HG02763 (cell line): Measurements from ENCODE around the gene MRPL24.

Source experiments
- ATAC-seq: cut with Tn5 transposase; IDR thresholded peaks from one replicate; pipeline ENCODE4 v1.9.1; 2021; ENCODE audit warnings: mild to moderate bottlenecking, moderate library complexity; ENCODE audit not compliant: unreplicated experiment

MRPL24 gene

GRCh38 chr1:156711011-156711817, 29.7 kb downstream of the MRPL24 start:
- no peak for ATAC-seq

- ATAC-seq, result no peak
Measured at GRCh38 chr1:156709757-156710489, 31.0 kb downstream of the MRPL24 start.

DNA sequence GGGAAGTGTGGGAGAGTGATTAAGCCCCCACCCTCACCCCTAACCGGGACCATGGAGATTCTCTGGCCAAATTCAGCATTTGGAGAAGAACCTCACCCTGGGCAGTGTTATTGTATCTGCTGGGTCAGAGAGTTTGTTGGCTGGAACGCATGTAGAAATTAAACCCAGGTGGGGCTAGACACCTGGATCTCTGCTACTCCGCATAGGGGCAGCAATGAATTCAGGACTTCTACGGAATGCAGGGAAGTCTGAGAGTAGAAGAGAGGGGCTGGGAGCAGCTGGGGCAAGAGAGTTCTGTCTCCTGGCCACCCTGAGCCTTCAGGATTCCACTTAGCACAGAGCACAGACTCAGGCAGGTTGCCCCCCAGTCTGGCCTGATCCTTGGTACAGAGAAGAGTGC, 31.9 kb downstream of the MRPL24 start:
- no peak for ATAC-seq

- ATAC-seq, result no peak
Measured at GRCh38 chr1:156708218-156708661, 32.6 kb downstream of the MRPL24 start.

DNA sequence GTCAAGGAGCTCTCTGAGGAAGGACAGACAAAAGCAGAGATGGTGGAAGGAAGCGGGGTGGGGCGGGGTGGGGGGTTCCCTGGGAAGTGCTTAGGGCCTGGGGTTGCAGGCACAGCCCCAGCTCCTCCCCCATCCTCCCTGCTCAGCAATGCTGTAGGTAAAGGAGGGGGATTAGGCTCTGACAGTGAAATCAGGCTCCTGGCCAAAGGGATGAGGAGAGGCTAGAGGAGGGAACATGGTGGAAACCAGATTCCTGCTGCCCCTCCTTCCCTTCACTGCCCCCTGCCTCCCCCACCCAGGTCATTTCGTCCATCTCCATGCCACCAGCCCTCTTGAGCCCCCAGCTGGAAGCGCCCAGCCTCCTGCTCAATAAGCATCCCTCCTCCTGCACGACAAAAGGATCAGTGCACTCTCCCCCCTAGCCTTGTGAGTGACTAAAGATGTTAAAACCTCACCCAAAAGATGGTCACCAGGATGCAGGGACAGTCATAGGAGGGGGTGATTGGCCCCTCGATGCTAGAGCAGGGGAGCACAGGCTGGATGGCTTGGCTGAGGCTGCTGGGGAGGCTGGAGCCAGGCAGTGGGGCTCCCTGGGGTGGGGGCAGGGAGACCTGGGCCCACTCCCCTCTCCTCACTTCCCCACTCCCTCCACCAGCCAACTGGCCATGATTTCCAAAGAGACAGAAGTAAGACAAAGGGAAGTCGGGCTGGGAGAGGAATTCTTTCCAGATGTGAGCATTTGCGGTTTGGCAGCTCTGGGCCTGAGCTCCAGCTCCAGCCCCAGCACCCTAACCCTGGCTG, 33.3 kb downstream of the MRPL24 start:
- no peak for ATAC-seq

DNA sequence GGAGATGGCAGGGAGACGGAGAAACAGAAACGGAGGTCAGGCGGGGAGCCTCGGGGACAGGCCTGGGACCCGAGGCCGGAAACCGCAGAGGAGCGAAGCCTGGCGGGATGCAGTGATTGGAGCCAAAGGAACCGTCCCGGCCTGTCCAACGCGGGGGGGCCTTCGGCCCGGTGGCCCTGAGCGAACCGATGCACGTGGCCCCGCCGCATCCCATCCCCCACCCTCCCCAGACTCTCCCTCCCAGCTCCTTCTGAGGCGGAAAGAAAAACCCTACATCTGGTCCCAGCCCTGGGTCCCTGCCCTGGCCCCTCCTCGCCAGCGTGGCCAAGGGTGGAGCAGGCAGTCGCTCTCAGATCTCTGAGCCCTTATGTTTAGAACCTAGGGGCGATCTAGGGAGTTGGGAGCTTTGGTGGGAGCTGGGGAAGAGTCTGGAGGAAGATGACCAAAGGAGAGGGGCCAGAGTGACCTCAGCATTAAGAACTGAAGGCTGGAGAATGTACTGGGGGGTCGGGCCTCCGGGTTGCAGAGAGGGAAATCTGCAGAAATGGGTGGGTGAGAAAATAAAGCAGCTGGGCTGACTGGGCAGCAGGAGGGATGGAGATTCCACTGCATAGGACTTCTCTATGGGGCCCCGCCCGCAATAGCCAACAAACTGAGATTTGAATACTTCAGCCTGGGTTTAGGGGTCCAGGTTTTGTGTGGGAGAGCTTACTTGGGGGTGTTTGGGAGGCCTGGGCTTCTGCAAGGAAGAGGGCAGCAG, 34.1 kb downstream of the MRPL24 start:
- ATAC-seq, result no peak

DNA sequence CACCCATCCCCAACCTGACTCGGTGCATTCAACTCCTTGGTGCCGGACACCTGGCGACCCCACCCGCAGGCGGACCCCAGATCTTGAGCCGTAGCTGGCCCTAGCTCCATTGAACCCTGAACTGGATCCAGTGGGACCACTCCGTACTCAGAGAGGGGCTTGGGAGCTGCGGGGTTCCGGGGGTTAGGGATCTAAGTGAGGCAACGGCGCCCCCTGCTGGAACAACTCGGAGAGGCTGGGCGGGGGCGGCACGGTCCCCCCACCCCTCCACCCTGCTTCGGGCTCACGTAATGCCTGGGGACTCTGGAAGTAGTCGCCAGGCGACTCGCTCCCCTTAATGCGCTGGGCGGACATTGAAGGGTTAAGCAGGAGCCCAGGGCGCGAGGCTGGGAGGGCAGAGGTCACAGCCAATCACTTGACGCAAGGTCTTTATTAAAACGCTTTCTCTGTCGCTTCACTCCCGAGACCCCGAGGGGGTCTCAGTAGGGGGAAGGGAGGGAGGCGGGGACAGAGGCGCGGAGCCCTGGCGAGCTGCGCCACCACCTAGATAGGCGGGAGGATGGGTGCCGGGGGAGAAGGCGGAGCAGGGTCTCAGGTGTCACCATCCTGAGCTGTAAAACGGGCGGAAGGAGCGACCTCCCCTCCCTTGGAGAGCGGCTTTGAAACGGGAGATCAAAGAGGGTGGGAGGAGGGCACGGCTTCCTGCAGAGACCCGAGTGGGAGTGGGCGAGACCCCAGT, 34.8 kb downstream of the MRPL24 start:
- no peak for ATAC-seq

DNA sequence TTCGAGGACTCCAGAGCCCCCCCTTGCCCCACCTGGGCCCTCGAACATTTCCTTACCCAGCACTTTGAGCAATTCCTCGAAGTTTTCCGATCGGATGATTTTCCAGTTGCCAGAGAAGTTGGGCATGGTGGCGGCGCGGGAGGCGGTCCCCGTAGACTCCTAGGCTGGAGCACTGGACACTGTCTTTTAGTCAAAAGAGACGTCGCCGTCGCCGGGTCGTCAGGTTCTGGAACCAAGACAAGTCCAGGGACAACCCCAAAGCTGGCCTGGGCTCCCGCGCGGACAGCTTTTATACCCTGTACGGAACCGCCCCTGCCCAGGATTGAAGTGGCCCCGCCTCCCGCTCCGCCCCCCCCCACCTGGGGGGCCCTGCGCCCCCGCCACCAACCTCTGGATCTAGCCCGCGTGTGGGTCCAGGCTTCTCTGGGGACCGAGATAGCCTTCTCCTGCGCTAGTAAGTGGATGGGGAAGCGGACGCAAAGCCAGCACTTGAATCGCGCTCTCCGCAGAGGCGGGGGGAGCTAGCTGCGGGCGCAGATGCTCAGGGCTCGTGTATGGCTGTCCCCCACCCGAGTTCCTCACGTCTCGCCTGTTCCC, 35.5 kb downstream of the MRPL24 start, which contains the start of gene CRABP2:
TSS of gene CRABP2 (minus strand) at position 263 of the 597 bp plus-strand sequence. CDS start at position 126, 137 bp downstream.
- no peak for ATAC-seq

- no peak for ATAC-seq
Measured at GRCh38 chr1:156704930-156705320, 36.0 kb downstream of the MRPL24 start.

- ATAC-seq, result no peak
Measured at GRCh38 chr1:156704166-156704711, 36.6 kb downstream of the MRPL24 start.

DNA sequence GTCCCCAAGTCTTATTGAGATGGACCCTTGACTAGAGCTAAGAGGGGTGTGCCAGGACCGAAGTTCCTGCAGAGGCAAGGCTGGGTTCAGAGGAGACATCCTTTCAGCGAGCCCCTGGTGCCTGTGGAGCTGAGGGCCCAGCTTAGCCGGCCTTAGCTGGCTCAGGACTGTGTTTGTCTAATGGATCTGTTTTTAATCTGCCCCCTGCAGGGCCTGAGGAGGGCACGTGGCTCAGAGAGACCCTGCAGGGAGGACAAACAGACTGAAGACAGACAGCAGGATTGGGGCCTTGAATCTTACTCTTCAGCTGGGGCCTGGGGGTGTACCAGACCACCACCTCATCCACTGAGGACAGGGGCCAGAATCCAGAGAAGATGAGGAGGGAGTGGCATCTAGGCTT, 37.1 kb downstream of the MRPL24 start:
- ATAC-seq, result no peak

GRCh38 chr1:156703336-156703735, 37.6 kb downstream of the MRPL24 start:
- no peak for ATAC-seq

GRCh38 chr1:156700736-156701531, 40.0 kb downstream of the MRPL24 start:
- ATAC-seq, result no peak

DNA sequence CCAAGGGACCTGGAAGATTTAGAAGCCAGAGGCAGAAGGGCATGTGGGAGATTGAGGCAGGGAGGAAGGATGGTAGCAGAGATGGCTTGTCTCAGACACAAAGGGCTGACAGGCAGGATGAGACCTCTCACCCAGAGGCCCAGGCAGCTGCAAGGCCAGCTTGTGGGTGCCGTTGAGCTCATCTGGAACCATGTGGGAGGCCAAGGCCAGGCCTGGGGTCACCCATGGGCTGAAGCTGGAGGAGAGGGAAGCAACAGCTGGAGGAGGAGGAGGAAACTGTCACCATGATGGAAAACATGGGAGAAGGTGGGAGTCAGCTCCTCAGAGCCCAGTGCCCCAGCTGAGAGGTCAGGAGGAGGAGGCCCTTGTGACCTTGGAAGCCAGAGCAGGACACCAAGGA, 41.9 kb downstream of the MRPL24 start:
- ATAC-seq, result no peak

GRCh38 chr1:156697481-156697880, 43.4 kb downstream of the MRPL24 start:
- ATAC-seq, result no peak

- no peak for ATAC-seq
Measured at GRCh38 chr1:156696755-156697154, 44.1 kb downstream of the MRPL24 start.

DNA sequence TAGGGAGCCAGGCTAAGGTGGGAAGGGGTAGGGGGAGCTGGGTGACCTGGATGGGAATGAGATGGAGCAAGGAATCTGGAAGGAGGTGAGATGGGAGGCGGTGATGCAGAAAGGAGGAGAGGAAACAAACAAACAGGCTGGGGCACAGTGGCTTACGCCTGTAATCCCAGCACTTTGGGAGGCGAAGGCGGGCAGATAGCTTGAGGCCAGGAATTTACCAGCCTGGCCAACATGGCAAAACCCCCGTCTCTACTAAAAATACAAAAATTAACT, 46.3 kb downstream of the MRPL24 start:
- no peak for ATAC-seq

GRCh38 chr1:156693848-156694689, 46.8 kb downstream of the MRPL24 start:
- ATAC-seq, result no peak
